HepG2 (cell line): ENCODE data around the gene FAM240A. TPM values are rescaled to one million over a fixed set of nuclear protein-coding genes. Genes with fewer than 3 reads are reported as not detected.

ENCODE experiments used
- ATAC-seq: fragments of 200-7000 bp; cut with Tn5 transposase; 3 replicates; pipeline ENCODE4 v1.9.1; 2020; ENCODE audit warnings: mild to moderate bottlenecking, moderate library complexity
- BruUV-seq: library from RNA; stranded (reverse); fragments of 400-500 nt; replicated peaks from 2 replicates; lab custom pipeline; 2021; lab: Mats Ljungman, UMichigan
- CTCF ChIA-PET: fragments of 300-600 bp; formaldehyde crosslinking; extraction: SDS; loops from one replicate; lab custom pipeline; 2021; ENCODE audit warnings: low total read pairs, inconsistent platforms, low intra/inter-chr PET ratio; lab: Yijun Ruan, JAX
- POLR2A ChIA-PET: fragments of 350-600 bp; sonication (Branson Sonifier 250); formaldehyde crosslinking; loops from one replicate; lab custom pipeline; 2020; ENCODE audit warnings: antibody characterized with exemption, inconsistent platforms; lab: Yijun Ruan, JAX
- DNase-seq: peaks from one replicate; pipeline ENCODE4 v3.0.0-alpha.2; 2015; ENCODE audit warnings: low spot score
- FAIRE-seq: peaks from 3 replicates; lab custom pipeline; 2011; peaks lifted over from hg19 to GRCh38; lab: Jason Lieb, UNC
- H2AFZ ChIP-seq: one replicate; pipeline ENCODE4 v1.6.1; 2011; ENCODE audit warnings: low read length, inconsistent platforms
- H3K27ac ChIP-seq: fragments of 300-600 bp; 3 replicates; pipeline ENCODE4 v1.8.0; 2011; ENCODE audit warnings: mixed run types, mild to moderate bottlenecking, mixed read lengths, low read length, inconsistent platforms; ENCODE audit not compliant: insufficient read depth; ENCODE audit errors: extremely low read length
- H3K27me3 ChIP-seq, 2 experiments: fragments of 200-600 bp in 1 of 2; 2 replicates in 1 of 2; 3 replicates in 1 of 2; pipeline versions ENCODE4 v1.6.0 to v1.8.0; 2011; ENCODE audit warnings: low read length in 2 of 2, mild to moderate bottlenecking in 2 of 2, moderate library complexity in 2 of 2, inconsistent platforms in 1 of 2; ENCODE audit not compliant: insufficient read depth in 2 of 2, control insufficient read depth in 1 of 2
- H3K36me3 ChIP-seq, 2 experiments: fragments of 200-600 bp in 1 of 2; replicated peaks in 1 of 2; 2 replicates in 1 of 2; 3 replicates in 1 of 2; pipeline versions ENCODE4 v1.5.1 to v1.8.0; 2011; ENCODE audit warnings: low read length in 2 of 2, inconsistent platforms in 1 of 2; ENCODE audit not compliant: insufficient read depth in 2 of 2, control insufficient read depth in 1 of 2
- H3K4me1 ChIP-seq: 2 replicates; pipeline ENCODE4 v1.5.1; 2012; ENCODE audit warnings: low read length, inconsistent platforms; ENCODE audit not compliant: insufficient read depth
- H3K4me2 ChIP-seq: 2 replicates; pipeline ENCODE4 v1.6.0; 2011; ENCODE audit warnings: low read depth, low read length, inconsistent platforms
- H3K4me3 ChIP-seq, 3 experiments: fragments of 200-600 bp in 1 of 3; sonication (generic), shearing (Covaris generic) in 1 of 3; replicated peaks in 1 of 3; 2 replicates each; pipeline ENCODE4 v1.5.1; 2011 to 2016; ENCODE audit warnings: low read length in 3 of 3, inconsistent platforms in 2 of 3, low read depth in 2 of 3, mild to moderate bottlenecking in 2 of 3, control low read depth in 1 of 3, mixed read lengths in 1 of 3; ENCODE audit not compliant: insufficient read depth in 1 of 3
- H3K79me2 ChIP-seq: one replicate; pipeline ENCODE4 v1.6.1; 2011; ENCODE audit warnings: low read length, inconsistent platforms; ENCODE audit not compliant: insufficient read depth
- H3K9ac ChIP-seq: 2 replicates; pipeline ENCODE4 v1.6.0; 2011; ENCODE audit warnings: mild to moderate bottlenecking, low read depth, low read length, inconsistent platforms; ENCODE audit not compliant: insufficient read depth
- H3K9me3 ChIP-seq: 2 replicates; pipeline ENCODE4 v1.5.1; 2012; ENCODE audit warnings: mild to moderate bottlenecking, low read length
- H4K20me1 ChIP-seq: 2 replicates; pipeline ENCODE4 v1.6.0; 2011; ENCODE audit warnings: inconsistent platforms, mild to moderate bottlenecking, low read length, moderate library complexity; ENCODE audit not compliant: insufficient read depth
- GABPB1 ChIP-seq: IDR thresholded peaks from 2 replicates; pipeline ENCODE4 v1.6.1; 2016; ENCODE audit warnings: mild to moderate bottlenecking, missing genetic modification reagents, moderate library complexity, missing compliant biosample characterization
- GPN1 ChIP-seq: sonication (generic); formaldehyde crosslinking; IDR thresholded peaks from 2 replicates; pipeline ENCODE4 v1.5.1; 2020; ENCODE audit warnings: missing genetic modification reagents, borderline replicate concordance
- KDM4B ChIP-seq: sonication (generic); formaldehyde crosslinking; IDR thresholded peaks from 2 replicates; pipeline ENCODE4 v1.4.0; 2020; ENCODE audit warnings: missing genetic modification reagents
- MBNL3 ChIP-seq: fragments of 250-450 bp; sonication (Bioruptor Pico); conservative IDR thresholded peaks from 2 replicates; pipeline ENCODE4 v1.8.0; 2022; ENCODE audit warnings: mild to moderate bottlenecking, inconsistent platforms
- SMARCE1 ChIP-seq: fragments of 450-650 bp; IDR thresholded peaks from 2 replicates; pipeline ENCODE4 v1.6.1; 2017; ENCODE audit warnings: borderline replicate concordance
- STAT5B ChIP-seq: sonication (generic); formaldehyde crosslinking; IDR thresholded peaks from 2 replicates; pipeline ENCODE4 v1.4.0; 2020; ENCODE audit warnings: missing genetic modification reagents
- U2AF1 ChIP-seq: fragments of 200-400 bp; formaldehyde crosslinking; optimal IDR thresholded peaks from 2 replicates; pipeline ENCODE3; 2017; ENCODE audit warnings: mild to moderate bottlenecking, low read depth, low read length
- ZFP41 ChIP-seq: sonication (generic); formaldehyde crosslinking; IDR thresholded peaks from 2 replicates; pipeline ENCODE4 v1.4.0; 2020; ENCODE audit warnings: mild to moderate bottlenecking, missing genetic modification reagents, borderline replicate concordance
- ZNF138 ChIP-seq: sonication (generic); formaldehyde crosslinking; IDR thresholded peaks from 2 replicates; pipeline ENCODE4 v1.5.0; 2020; ENCODE audit warnings: mild to moderate bottlenecking, low read depth, missing genetic modification reagents
- ZNF143 ChIP-seq: sonication (generic); formaldehyde crosslinking; IDR thresholded peaks from 2 replicates; pipeline ENCODE4 v1.4.0; 2020; ENCODE audit warnings: missing genetic modification reagents
- ZNF713 ChIP-seq: sonication (generic); formaldehyde crosslinking; IDR thresholded peaks from 2 replicates; pipeline ENCODE4 v1.4.0; 2020; ENCODE audit warnings: mild to moderate bottlenecking, missing genetic modification reagents
- ZSCAN29 ChIP-seq: sonication (generic); formaldehyde crosslinking; conservative IDR thresholded peaks from 2 replicates; pipeline ENCODE4 v1.4.0; 2020; ENCODE audit warnings: mild to moderate bottlenecking, missing genetic modification reagents
- WGBS: methylation state at CpG from one replicate; pipeline ENCODE4 v1.1.6; 2017; ENCODE audit warnings: low lambda C conversion rate; 5-methylcytosine and 5-hydroxymethylcytosine counted together
- in situ Hi-C: cut with HindIII; loops from 2 replicates; pipeline ENCODE4 v1.10.0; 2017; ENCODE audit warnings: low pct_unique_long_range_greater_than_20kb; ENCODE audit not compliant: extremely low pct_ligation_motif_present
- intact Hi-C: fragments of 100-400 bp; cut with micrococcal nuclease; formaldehyde crosslinking; loops from one replicate; pipeline ENCODE4 v1.10.0; 2022; ENCODE audit not compliant: unreplicated experiment
- polyA plus RNA-seq, 8 experiments: library from polyadenylated mRNA; depleted of rRNA in 3 of 8; stranded (reverse) in 7 of 8; unstranded in 1 of 8; fragments of >200 nt; fragmentation: Illumina TruSeq in 4 of 8; extraction: Trizol in 4 of 8; gene quantifications; 2 replicates each; pipeline versions ENCODE4 v1.2.1 to v1.2.3, GENCODE V29; 2011 to 2016; ENCODE audit warnings: low read depth in 4 of 8, missing spikeins in 1 of 8, mixed read lengths in 1 of 8; ENCODE audit not compliant: insufficient read depth in 1 of 8
- total RNA-seq, 5 experiments: library from RNA; depleted of rRNA; stranded (reverse); fragments of >200 nt; fragmentation: Illumina TruSeq; extraction: Trizol; gene quantifications; 2 replicates each; pipeline ENCODE4 v1.2.3, GENCODE V29; 2016; ENCODE audit warnings: low read depth in 1 of 5
- TF ChIP-seq, protein P1 (sequence below): sonication (generic); formaldehyde crosslinking; IDR thresholded peaks from 2 replicates; pipeline ENCODE4 v1.4.0; 2020; ENCODE audit warnings: missing genetic modification reagents, borderline replicate concordance

Gene FAM240A
- total and polyA plus RNA-seq, 2 of the 13 experiments (the other 11 are each of a cell fraction or from before 2014, with no cell fraction given) = not detected

DNA sequence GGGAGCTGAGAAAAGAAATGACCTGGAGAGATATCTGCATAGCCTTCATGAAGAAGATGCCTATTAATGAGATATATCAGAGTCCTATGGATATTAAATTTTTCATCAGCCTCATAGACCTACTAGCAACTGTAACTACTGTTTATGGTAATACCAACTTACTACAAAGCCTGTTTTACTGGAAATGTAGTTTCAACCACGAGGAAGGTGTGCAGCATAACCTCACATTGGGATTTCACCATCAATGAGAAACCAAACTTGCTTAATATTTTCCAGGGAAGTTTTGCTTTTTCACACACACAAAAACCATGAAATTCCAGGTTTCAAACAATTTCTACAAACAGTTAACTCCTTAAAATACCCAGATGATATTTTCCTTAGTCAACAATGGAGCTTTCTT, 31.4 kb downstream of the FAM240A start:
- ATAC-seq (no peak), DNase-seq (no peak), FAIRE-seq (no peak)
- no peaks in the 10 kb centered on the region for H3K79me2 ChIP-seq
- no peak overlapping the region for H3K27ac ChIP-seq
- BruUV-seq = no TSS peak
- no peak overlapping the region for H2AFZ ChIP-seq
- H3K27me3 ChIP-seq = peaks cover 0 to 5% of the 10 kb centered on the region in 2 experiments; a peak in 1 of 5 replicates
- H3K9me3 ChIP-seq = no peaks in the 10 kb centered on the region
- no peaks in the 10 kb centered on the region for H4K20me1 ChIP-seq
- no peak overlapping the region for H3K4me2 ChIP-seq
- H3K4me1 ChIP-seq = no peaks in the 10 kb centered on the region
- ChIA-PET POLR2A (no interaction called here), CTCF (no interaction called here)
- H3K36me3 ChIP-seq = no peaks in the 10 kb centered on the region
- in situ Hi-C loops (no loop called here), intact Hi-C loops (no loop called here)
- no peak overlapping the region for H3K9ac ChIP-seq
- TF ChIP-seq STAT5B (CRISPR knock-in tag) (no peak), ZNF143 (CRISPR knock-in tag) (no peak), GPN1 (no peak), U2AF1 (no peak), ZNF713 (CRISPR knock-in tag) (no peak), SMARCE1 (no peak), GABPB1 (no peak), ZSCAN29 (no peak), KDM4B (CRISPR knock-in tag) (no peak), MBNL3 (CRISPR knock-in tag) (no peak), ZFP41 (CRISPR knock-in tag) (no peak), ZNF138 (CRISPR knock-in tag) (no peak)
- TF ChIP-seq, protein P1, sequence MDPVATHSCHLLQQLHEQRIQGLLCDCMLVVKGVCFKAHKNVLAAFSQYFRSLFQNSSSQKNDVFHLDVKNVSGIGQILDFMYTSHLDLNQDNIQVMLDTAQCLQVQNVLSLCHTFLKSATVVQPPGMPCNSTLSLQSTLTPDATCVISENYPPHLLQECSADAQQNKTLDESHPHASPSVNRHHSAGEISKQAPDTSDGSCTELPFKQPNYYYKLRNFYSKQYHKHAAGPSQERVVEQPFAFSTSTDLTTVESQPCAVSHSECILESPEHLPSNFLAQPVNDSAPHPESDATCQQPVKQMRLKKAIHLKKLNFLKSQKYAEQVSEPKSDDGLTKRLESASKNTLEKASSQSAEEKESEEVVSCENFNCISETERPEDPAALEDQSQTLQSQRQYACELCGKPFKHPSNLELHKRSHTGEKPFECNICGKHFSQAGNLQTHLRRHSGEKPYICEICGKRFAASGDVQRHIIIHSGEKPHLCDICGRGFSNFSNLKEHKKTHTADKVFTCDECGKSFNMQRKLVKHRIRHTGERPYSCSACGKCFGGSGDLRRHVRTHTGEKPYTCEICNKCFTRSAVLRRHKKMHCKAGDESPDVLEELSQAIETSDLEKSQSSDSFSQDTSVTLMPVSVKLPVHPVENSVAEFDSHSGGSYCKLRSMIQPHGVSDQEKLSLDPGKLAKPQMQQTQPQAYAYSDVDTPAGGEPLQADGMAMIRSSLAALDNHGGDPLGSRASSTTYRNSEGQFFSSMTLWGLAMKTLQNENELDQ (CRISPR knock-in tag) = no peak
- 17% methylated on average over 1 of the region's 1 CpG for WGBS
- no peak overlapping the region for H3K4me3 ChIP-seq
